H1 (cell line): ENCODE measurements around the gene COL11A2. TPM values are rescaled to one million over a fixed set of nuclear protein-coding genes. Genes with fewer than 3 reads are reported as not detected.

Source experiments
- CTCF ChIA-PET: fragments of 300-600 bp; sonication (Branson Sonifier 250); formaldehyde crosslinking; loops from one replicate; lab custom pipeline; 2021; ENCODE audit not compliant: partially characterized antibody; lab: Charles Lee
- POLR2A ChIA-PET: fragments of 300-600 bp; sonication (Branson Sonifier 250); formaldehyde crosslinking; loops from one replicate; lab custom pipeline; 2021; ENCODE audit warnings: inconsistent platforms; ENCODE audit not compliant: partially characterized antibody; lab: Charles Lee
- DNase-seq, 2 experiments: peaks; one replicate each; pipeline versions ENCODE4 v3.0.0 to v3.0.0-alpha.2; 2010 to 2022; ENCODE audit warnings: low spot score in 2 of 2, low read depth in 1 of 2, mixed read lengths in 1 of 2
- FAIRE-seq: peaks from 2 replicates; lab custom pipeline; 2011; peaks lifted over from hg19 to GRCh38; lab: Jason Lieb, UNC
- H2AFZ ChIP-seq: 2 replicates; pipeline ENCODE4 v1.8.1; 2012; ENCODE audit warnings: low read length, inconsistent platforms
- H2AK5ac ChIP-seq: 2 replicates; pipeline ENCODE4 v1.6.1; 2013; ENCODE audit warnings: low read depth, low read length
- H2BK120ac ChIP-seq: replicated peaks from 2 replicates; pipeline ENCODE3; 2013; ENCODE audit warnings: low read depth, low read length, inconsistent platforms
- H2BK12ac ChIP-seq: 2 replicates; pipeline ENCODE4 v1.6.1; 2013; ENCODE audit warnings: low read depth, low read length
- H2BK15ac ChIP-seq: 2 replicates; pipeline ENCODE4 v1.6.1; 2013; ENCODE audit warnings: low read length
- H2BK20ac ChIP-seq: 2 replicates; pipeline ENCODE4 v1.6.1; 2013; ENCODE audit warnings: low read length
- H2BK5ac ChIP-seq: 2 replicates; pipeline ENCODE4 v1.6.1; 2013; ENCODE audit warnings: low read depth, low read length
- H3K14ac ChIP-seq: 2 replicates; pipeline ENCODE4 v1.6.1; 2013; ENCODE audit warnings: inconsistent platforms; ENCODE audit not compliant: insufficient read length
- H3K18ac ChIP-seq: 2 replicates; pipeline ENCODE4 v1.6.1; 2013; ENCODE audit warnings: low read length; ENCODE audit errors: extremely low read depth
- H3K23ac ChIP-seq: 2 replicates; pipeline ENCODE4 v1.6.1; 2013; ENCODE audit warnings: inconsistent platforms; ENCODE audit not compliant: insufficient read length
- H3K23me2 ChIP-seq: 2 replicates; pipeline ENCODE4 v1.6.1; 2013; ENCODE audit warnings: low read depth, low read length
- H3K27ac ChIP-seq: 2 replicates; pipeline ENCODE4 v1.6.1; 2011; ENCODE audit warnings: low read depth, low read length, inconsistent platforms
- H3K27me3 ChIP-seq, 4 experiments: replicated peaks in 1 of 4; 1 replicate in 1 of 4; 2 replicates in 3 of 4; pipeline versions ENCODE4 v1.6.1 to v1.8.1; 2011 to 2013; ENCODE audit warnings: low read length in 3 of 4, mild to moderate bottlenecking in 3 of 4, inconsistent platforms in 2 of 4, mixed read lengths in 2 of 4, moderate library complexity in 1 of 4; ENCODE audit not compliant: control insufficient read depth in 3 of 4, insufficient read depth in 3 of 4; ENCODE audit errors: extremely low read depth in 1 of 4
- H3K36me3 ChIP-seq, 4 experiments: 2 replicates each; pipeline versions ENCODE4 v1.6.1 to v1.8.1; 2011 to 2013; ENCODE audit warnings: mild to moderate bottlenecking in 4 of 4, low read length in 3 of 4, moderate library complexity in 2 of 4, control low read depth in 1 of 4, inconsistent platforms in 1 of 4; ENCODE audit not compliant: insufficient read depth in 4 of 4, control insufficient read depth in 2 of 4
- H3K4ac ChIP-seq: replicated peaks from 2 replicates; pipeline ENCODE3; 2013; ENCODE audit warnings: low read length, low read depth, mixed read lengths, inconsistent platforms; ENCODE audit not compliant: insufficient read length
- H3K4me1 ChIP-seq, 4 experiments: replicated peaks in 1 of 4; 1 replicate in 1 of 4; 2 replicates in 3 of 4; pipeline versions ENCODE4 v1.6.1 to v1.8.1; 2011 to 2013; ENCODE audit warnings: low read length in 3 of 4, inconsistent platforms in 2 of 4, mixed read lengths in 1 of 4; ENCODE audit not compliant: insufficient read depth in 4 of 4, control insufficient read depth in 3 of 4
- H3K4me2 ChIP-seq, 2 experiments: 2 replicates each; pipeline versions ENCODE4 v1.6.1 to v1.8.1; 2011 to 2013; ENCODE audit warnings: low read depth in 2 of 2, low read length in 2 of 2, control low read depth in 1 of 2, inconsistent platforms in 1 of 2, mild to moderate bottlenecking in 1 of 2; ENCODE audit not compliant: insufficient read depth in 1 of 2
- H3K4me3 ChIP-seq, 4 experiments: fragments of 200-600, 300-600 bp in 1 of 4; sonication (generic), shearing (Covaris generic), sonication (Bioruptor Twin) in 1 of 4; 2 replicates each; pipeline versions ENCODE4 v1.5.1 to v1.8.1; 2011 to 2016; ENCODE audit warnings: low read length in 4 of 4, low read depth in 3 of 4, control low read depth in 2 of 4, inconsistent platforms in 2 of 4, mild to moderate bottlenecking in 2 of 4, mixed read lengths in 1 of 4, moderate library complexity in 1 of 4; ENCODE audit not compliant: insufficient read depth in 2 of 4; ENCODE audit errors: extremely low read depth in 1 of 4
- H3K56ac ChIP-seq: replicated peaks from 2 replicates; pipeline ENCODE3; 2013; ENCODE audit warnings: low read depth, mild to moderate bottlenecking, mixed read lengths, low read length, inconsistent platforms; ENCODE audit not compliant: insufficient read length
- H3K79me1 ChIP-seq: 2 replicates; pipeline ENCODE4 v1.6.1; 2013; ENCODE audit warnings: low read depth, low read length, control low read depth
- H3K79me2 ChIP-seq, 2 experiments: 2 replicates each; pipeline versions ENCODE4 v1.6.1 to v1.8.1; 2012 to 2013; ENCODE audit warnings: low read length in 2 of 2, mild to moderate bottlenecking in 2 of 2, inconsistent platforms in 1 of 2; ENCODE audit not compliant: insufficient read depth in 2 of 2, control insufficient read depth in 1 of 2
- H3K9ac ChIP-seq, 4 experiments: replicated peaks in 1 of 4; 1 replicate in 1 of 4; 2 replicates in 3 of 4; pipeline versions ENCODE4 v1.6.1 to v1.8.1; 2011 to 2013; ENCODE audit warnings: low read depth in 3 of 4, low read length in 3 of 4, control low read depth in 2 of 4, mild to moderate bottlenecking in 2 of 4, moderate library complexity in 2 of 4, inconsistent platforms in 1 of 4; ENCODE audit errors: extremely low read depth in 1 of 4
- H3K9me3 ChIP-seq, 2 experiments: 2 replicates each; pipeline versions ENCODE4 v1.6.1 to v1.8.1; 2012 to 2013; ENCODE audit warnings: mild to moderate bottlenecking in 2 of 2, moderate library complexity in 2 of 2, control low read depth in 1 of 2, inconsistent platforms in 1 of 2, low read depth in 1 of 2, low read length in 1 of 2, mixed read lengths in 1 of 2; ENCODE audit not compliant: insufficient read depth in 2 of 2
- H4K20me1 ChIP-seq, 2 experiments: replicated peaks in 1 of 2; 2 replicates each; pipeline versions ENCODE3 to v1.8.1; 2011 to 2013; ENCODE audit warnings: inconsistent platforms in 2 of 2, low read length in 2 of 2, mild to moderate bottlenecking in 1 of 2; ENCODE audit not compliant: insufficient read depth in 2 of 2, control insufficient read depth in 1 of 2
- H4K5ac ChIP-seq: 2 replicates; pipeline ENCODE4 v1.6.1; 2013; ENCODE audit warnings: low read length, low read depth, mixed read lengths, inconsistent platforms; ENCODE audit not compliant: insufficient read length
- H4K8ac ChIP-seq: 2 replicates; pipeline ENCODE4 v1.8.0; 2013; ENCODE audit warnings: mild to moderate bottlenecking, moderate library complexity, low read length, inconsistent platforms; ENCODE audit not compliant: insufficient read depth; ENCODE audit errors: extremely low read depth
- H4K91ac ChIP-seq: replicated peaks from 2 replicates; pipeline ENCODE3; 2013; ENCODE audit warnings: low read length, mixed read lengths, inconsistent platforms; ENCODE audit not compliant: insufficient read length
- MAX ChIP-seq: IDR thresholded peaks from 2 replicates; pipeline ENCODE4 v1.6.1; 2012; ENCODE audit warnings: inconsistent platforms
- TBP ChIP-seq: IDR thresholded peaks from 2 replicates; pipeline ENCODE4 v1.6.1; 2011; ENCODE audit warnings: low read depth, low read length, improper control_type of control experiment
- ZNF274 ChIP-seq: IDR thresholded peaks from 2 replicates; pipeline ENCODE4 v1.7.0; 2012; ENCODE audit warnings: low read length, borderline replicate concordance; ENCODE audit errors: extremely low read depth
- WGBS, 2 experiments: shearing (Covaris generic) in 1 of 2; methylation state at CpG; one replicate each; pipeline versions ENCODE4 v1.1.6 to v1.1.7; 2013 to 2015; ENCODE audit warnings: low lambda C conversion rate in 2 of 2, mixed read lengths in 2 of 2, inconsistent platforms in 1 of 2, low coverage in 1 of 2, missing lambda C conversion rate in 1 of 2; ENCODE audit not compliant: insufficient replicate concordance in 2 of 2, insufficient coverage in 1 of 2, insufficient read length in 1 of 2; ENCODE audit errors: extremely low coverage in 1 of 2, missing lambda C conversion rate in 1 of 2; 5-methylcytosine and 5-hydroxymethylcytosine counted together
- polyA plus RNA-seq, 7 experiments: library from polyadenylated mRNA; depleted of rRNA in 3 of 7; stranded (reverse) in 5 of 7; unstranded in 2 of 7; fragments of >200 nt in 5 of 7; fragments of 200-250 nt in 2 of 7; gene quantifications; 1 replicate in 5 of 7; 2 replicates in 1 of 7; 4 replicates in 1 of 7; pipeline versions ENCODE4 v1.2.1 to v1.2.3, GENCODE V29; 2011 to 2013; ENCODE audit warnings: missing spikeins in 2 of 7, mixed read lengths in 2 of 7
- total RNA-seq: library from RNA; stranded (reverse); fragmentation: NEBNext Ultra II Directional; extraction: Animal tissue kit (Norgen Biotek cat#: 25700); gene quantifications from 2 replicates; pipeline ENCODE4 v1.2.1, GENCODE V29; 2021

COL11A2 gene
- total and polyA plus RNA-seq, 2 of the 8 experiments (the other 6 are each of a cell fraction or from before 2014, with no cell fraction given): 2.8 to 3.8 TPM

GRCh38 chr6:33198853-33199436 is 6.7 kb upstream of the COL11A2 start:
- peaks cover 4 to 21% of the 10 kb centered on the region in 2 experiments for H4K20me1 ChIP-seq
- peak overlapping the region in 2 of 4 experiments; percentile 87 to 88; a peak in 4 of 8 replicates for H3K4me3 ChIP-seq
- H3K9ac ChIP-seq: no peak overlapping the region
- H4K8ac ChIP-seq: no peak overlapping the region
- H3K23me2 ChIP-seq: peaks cover 11% of the 10 kb centered on the region
- DNase-seq (no peak), FAIRE-seq (no peak)
- no peak overlapping the region for H4K5ac ChIP-seq
- peaks cover 7 to 31% (median 22%) of the 10 kb centered on the region in 4 experiments for H3K36me3 ChIP-seq
- H4K91ac ChIP-seq: no peak overlapping the region
- whole genome bisulfite sequencing, 2 experiments: 83% methylated on average over 1 of the region's 3 CpGs; no CpG with 5 or more reads in 1 of the 2 experiments
- H3K18ac ChIP-seq: no peak overlapping the region
- H3K27me3 ChIP-seq: no peaks in the 10 kb centered on the region
- no peak overlapping the region for H3K56ac ChIP-seq
- H2BK20ac ChIP-seq: no peak overlapping the region
- no peak overlapping the region for H3K27ac ChIP-seq
- H2AK5ac ChIP-seq: no peak overlapping the region
- CTCF ChIA-PET: interaction anchor here (1.0 to 3.1 kb wide), 4 partner anchors 9 to 82 kb away, joined by 3 to 30 read pairs (median 17); no protein-coding TSS in a partner anchor
- POLR2A ChIA-PET: interaction anchor here (0.6 to 2.6 kb wide), 7 partner anchors 9 to 228 kb away, joined by 3 to 10 read pairs (median 3); partner anchors contain the start of genes B3GALT4 and RING1
- no peak overlapping the region for H3K4ac ChIP-seq
- H2BK15ac ChIP-seq: no peak overlapping the region
- no peak overlapping the region for H2BK120ac ChIP-seq
- H2AFZ ChIP-seq: no peak overlapping the region
- no peak overlapping the region for H3K14ac ChIP-seq
- 0 out of 2 replicates have a peak overlapping the region, but pooled peaks have one; percentile 96 for H2BK5ac ChIP-seq
- peaks cover 6 to 21% (median 9%) of the 10 kb centered on the region in 4 experiments for H3K4me1 ChIP-seq
- H3K79me2 ChIP-seq: peaks cover 3 to 22% of the 10 kb centered on the region in 2 experiments; a peak in 3 of 4 replicates
- peak overlapping the region; percentile 96 to 99 for H3K4me2 ChIP-seq
- no peak overlapping the region for H2BK12ac ChIP-seq
- no peak for TF ChIP-seq TBP
- TF ChIP-seq ZNF274: no peak
- no peak for TF ChIP-seq MAX
- peaks cover 16% of the 10 kb centered on the region for H3K79me1 ChIP-seq
- H3K9me3 ChIP-seq: no peaks in the 10 kb centered on the region
- H3K23ac ChIP-seq: no peak overlapping the region
